SK-N-SH (cell line): ENCODE measurements around the gene ARMH2. TPM values are rescaled to one million over a fixed set of nuclear protein-coding genes. Genes with fewer than 3 reads are reported as not detected.
"Not testable (repeated sequence)": the region's sequence is repeated elsewhere in the genome, so short reads cannot be mapped to it uniquely, and the experiment has no call there.

Source experiments
- CTCF ChIA-PET: fragments of 300-600, 350-600 bp; formaldehyde crosslinking; extraction: SDS; loops from one replicate; lab custom pipeline; 2021; lab: Yijun Ruan, JAX
- POLR2A ChIA-PET: fragments of 350-600 bp; sonication (Branson Sonifier 250); formaldehyde crosslinking; extraction: SDS; loops from one replicate; lab custom pipeline; 2020; ENCODE audit warnings: antibody characterized with exemption, inconsistent platforms; lab: Yijun Ruan, JAX
- DNase-seq: peaks from one replicate; pipeline ENCODE4 v3.0.0; 2012
- H2AFZ ChIP-seq: fragments of 200-600 bp; sonication (generic); 2 replicates; pipeline ENCODE4 v1.8.1; 2016; ENCODE audit warnings: antibody characterized with exemption, mild to moderate bottlenecking, low read depth
- H3F3A ChIP-seq: fragments of 200-600 bp; sonication (generic); replicated peaks from 2 replicates; pipeline ENCODE3; 2016; ENCODE audit warnings: antibody characterized with exemption, mild to moderate bottlenecking; ENCODE audit not compliant: insufficient read depth
- H3K27ac ChIP-seq, 2 experiments: fragments of 200-500 bp in 1 of 2; fragments of 200-600 bp in 1 of 2; sonication (Bioruptor generic) in 1 of 2; sonication (generic), shearing (Covaris generic) in 1 of 2; 2 replicates each; pipeline versions ENCODE4 v1.5.1 to v1.6.1; 2014 to 2016; ENCODE audit warnings: low read depth in 2 of 2, inconsistent platforms in 1 of 2, low read length in 1 of 2, mild to moderate bottlenecking in 1 of 2, mixed read lengths in 1 of 2
- H3K27me3 ChIP-seq: fragments of 200-600 bp; sonication (generic), shearing (Covaris generic); 2 replicates; pipeline ENCODE4 v1.6.1; 2016; ENCODE audit warnings: mixed run types; ENCODE audit not compliant: insufficient read depth
- H3K36me3 ChIP-seq, 2 experiments: fragments of 200-500 bp in 1 of 2; fragments of 200-600 bp in 1 of 2; sonication (Bioruptor generic) in 1 of 2; sonication (generic) in 1 of 2; replicated peaks in 1 of 2; 2 replicates each; pipeline versions ENCODE3 to v1.5.1; 2014 to 2016; ENCODE audit warnings: low read length in 1 of 2, mild to moderate bottlenecking in 1 of 2; ENCODE audit not compliant: insufficient read depth in 2 of 2, control insufficient read depth in 1 of 2
- H3K4me1 ChIP-seq, 2 experiments: fragments of 200-500 bp in 1 of 2; fragments of 200-600 bp in 1 of 2; sonication (Bioruptor generic) in 1 of 2; sonication (generic), shearing (Covaris generic) in 1 of 2; 2 replicates each; pipeline versions ENCODE4 v1.5.1 to v1.6.1; 2014 to 2016; ENCODE audit warnings: low read depth in 1 of 2, low read length in 1 of 2, mixed run types in 1 of 2; ENCODE audit not compliant: insufficient read depth in 2 of 2, control insufficient read depth in 1 of 2
- H3K4me2 ChIP-seq: fragments of 200-600 bp; sonication (generic), shearing (Covaris generic); 2 replicates; pipeline ENCODE4 v1.6.1; 2017; ENCODE audit warnings: mixed run types
- H3K4me3 ChIP-seq, 2 experiments: fragments of 200-500 bp in 1 of 2; fragments of 200-600 bp in 1 of 2; sonication (Bioruptor generic) in 1 of 2; sonication (generic), shearing (Covaris generic) in 1 of 2; 2 replicates each; pipeline versions ENCODE4 v1.5.1 to v1.8.1; 2014 to 2016; ENCODE audit warnings: low read depth in 2 of 2, inconsistent platforms in 1 of 2, low read length in 1 of 2, mild to moderate bottlenecking in 1 of 2, mixed read lengths in 1 of 2, moderate library complexity in 1 of 2
- H3K79me2 ChIP-seq: fragments of 200-600 bp; sonication (generic); 2 replicates; pipeline ENCODE4 v1.8.1; 2017; ENCODE audit warnings: mild to moderate bottlenecking; ENCODE audit not compliant: insufficient read depth
- H3K9ac ChIP-seq: fragments of 200-600 bp; sonication (generic); 2 replicates; pipeline ENCODE4 v1.6.1; 2017; ENCODE audit warnings: mixed run types
- H3K9me2 ChIP-seq: fragments of 200-600 bp; sonication (generic); 2 replicates; pipeline ENCODE4 v1.6.1; 2017; ENCODE audit warnings: mixed run types
- H3K9me3 ChIP-seq: fragments of 200-600 bp; sonication (generic); 2 replicates; pipeline ENCODE4 v1.6.1; 2017; ENCODE audit warnings: mixed run types, mild to moderate bottlenecking, moderate library complexity
- H4K20me1 ChIP-seq: fragments of 200-600 bp; sonication (generic); 2 replicates; pipeline ENCODE4 v1.6.1; 2017; ENCODE audit warnings: mild to moderate bottlenecking, mixed run types; ENCODE audit not compliant: insufficient read depth
- ELF1 ChIP-seq: IDR thresholded peaks from 2 replicates; pipeline ENCODE4 v1.4.0; 2012
- EZH2phosphoT487 ChIP-seq: fragments of 200-600 bp; sonication (generic); IDR thresholded peaks from 2 replicates; pipeline ENCODE4 v1.6.1; 2017; ENCODE audit warnings: low read depth, mixed run types, mild to moderate bottlenecking, antibody characterized with exemption, moderate library complexity, borderline replicate concordance
- GABPA ChIP-seq: IDR thresholded peaks from 2 replicates; pipeline ENCODE4 v1.4.0; 2012; ENCODE audit warnings: low read depth, mild to moderate bottlenecking
- JUND ChIP-seq: IDR thresholded peaks from 2 replicates; pipeline ENCODE4 v1.4.0; 2012
- NRF1 ChIP-seq: IDR thresholded peaks from 2 replicates; pipeline ENCODE4 v1.6.1; 2012; ENCODE audit warnings: low read depth, mild to moderate bottlenecking, low read length
- TAF1 ChIP-seq: IDR thresholded peaks from 2 replicates; pipeline ENCODE4 v1.6.1; 2012; ENCODE audit warnings: low read depth, mild to moderate bottlenecking, low read length, moderate library complexity, borderline replicate concordance
- TCF12 ChIP-seq: IDR thresholded peaks from 2 replicates; pipeline ENCODE4 v1.4.0; 2012
- TEAD4 ChIP-seq: IDR thresholded peaks from 2 replicates; pipeline ENCODE4 v1.4.0; 2012; ENCODE audit warnings: mild to moderate bottlenecking, borderline replicate concordance; ENCODE audit not compliant: insufficient read depth
- WGBS: methylation state at CpG from one replicate; pipeline ENCODE4 v1.1.6; 2017; ENCODE audit warnings: low lambda C conversion rate; 5-methylcytosine and 5-hydroxymethylcytosine counted together
- polyA plus RNA-seq, 3 experiments: library from polyadenylated mRNA; depleted of rRNA; stranded (reverse); fragments of >200 nt; gene quantifications; 2 replicates each; pipeline ENCODE4 v1.2.3, GENCODE V29; 2012
- TF ChIP-seq, protein P1 (sequence below): IDR thresholded peaks from 2 replicates; pipeline ENCODE4 v1.4.0; 2012; ENCODE audit warnings: low read depth
- TF ChIP-seq, protein P2 (sequence below): IDR thresholded peaks from 2 replicates; pipeline ENCODE4 v1.6.1; 2012; ENCODE audit warnings: mild to moderate bottlenecking, low read depth, low read length, moderate library complexity

ARMH2 gene
- polyA plus RNA-seq, 1 of the 3 experiments (the other 2 are of a cell fraction): not detected

DNA sequence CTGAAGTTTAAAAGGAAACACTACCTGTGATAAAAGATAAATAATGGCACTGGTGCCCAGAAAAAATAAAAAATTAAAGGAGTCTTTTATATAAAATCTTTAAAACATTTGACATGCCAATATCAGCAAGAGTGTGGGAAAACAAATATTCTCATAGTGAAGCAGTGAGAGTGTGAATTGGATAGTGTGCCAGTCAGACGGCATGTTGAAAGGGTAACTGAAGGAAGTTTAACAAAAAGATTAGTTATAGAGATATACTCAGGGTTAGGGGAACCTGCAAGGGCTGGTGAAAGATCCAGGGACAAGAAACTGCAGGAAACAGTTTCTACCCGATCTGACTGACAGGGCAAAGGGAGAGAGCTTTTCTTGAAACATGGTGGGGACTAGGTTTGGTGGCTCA lies 46.2 kb downstream of the ARMH2 start:
- no peak overlapping the region for H3K27ac ChIP-seq
- no peak overlapping the region for H3K4me2 ChIP-seq
- CTCF ChIA-PET: interaction anchor here (1.0 kb wide), 1 partner anchor 14 kb away, joined by 3 read pairs; no protein-coding TSS in a partner anchor
- no peaks in the 10 kb centered on the region for H3K79me2 ChIP-seq
- no peaks in the 10 kb centered on the region for H3K9me3 ChIP-seq
- no peak overlapping the region for H3K4me3 ChIP-seq
- no peak for DNase-seq
- no peaks in the 10 kb centered on the region for H3K4me1 ChIP-seq
- no peaks in the 10 kb centered on the region for H3K36me3 ChIP-seq
- H4K20me1 ChIP-seq: no peaks in the 10 kb centered on the region
- H3F3A ChIP-seq: no peaks in the 10 kb centered on the region
- POLR2A ChIA-PET: no interaction called here
- TF ChIP-seq, protein P1, sequence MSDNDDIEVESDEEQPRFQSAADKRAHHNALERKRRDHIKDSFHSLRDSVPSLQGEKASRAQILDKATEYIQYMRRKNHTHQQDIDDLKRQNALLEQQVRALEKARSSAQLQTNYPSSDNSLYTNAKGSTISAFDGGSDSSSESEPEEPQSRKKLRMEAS: no peak
- TF ChIP-seq JUND (no peak), TEAD4 (no peak), NRF1 (no peak), EZH2phosphoT487 (no peak), TAF1 (no peak), TCF12 (no peak), ELF1 (no peak), GABPA (no peak)
- TF ChIP-seq, protein P2, sequence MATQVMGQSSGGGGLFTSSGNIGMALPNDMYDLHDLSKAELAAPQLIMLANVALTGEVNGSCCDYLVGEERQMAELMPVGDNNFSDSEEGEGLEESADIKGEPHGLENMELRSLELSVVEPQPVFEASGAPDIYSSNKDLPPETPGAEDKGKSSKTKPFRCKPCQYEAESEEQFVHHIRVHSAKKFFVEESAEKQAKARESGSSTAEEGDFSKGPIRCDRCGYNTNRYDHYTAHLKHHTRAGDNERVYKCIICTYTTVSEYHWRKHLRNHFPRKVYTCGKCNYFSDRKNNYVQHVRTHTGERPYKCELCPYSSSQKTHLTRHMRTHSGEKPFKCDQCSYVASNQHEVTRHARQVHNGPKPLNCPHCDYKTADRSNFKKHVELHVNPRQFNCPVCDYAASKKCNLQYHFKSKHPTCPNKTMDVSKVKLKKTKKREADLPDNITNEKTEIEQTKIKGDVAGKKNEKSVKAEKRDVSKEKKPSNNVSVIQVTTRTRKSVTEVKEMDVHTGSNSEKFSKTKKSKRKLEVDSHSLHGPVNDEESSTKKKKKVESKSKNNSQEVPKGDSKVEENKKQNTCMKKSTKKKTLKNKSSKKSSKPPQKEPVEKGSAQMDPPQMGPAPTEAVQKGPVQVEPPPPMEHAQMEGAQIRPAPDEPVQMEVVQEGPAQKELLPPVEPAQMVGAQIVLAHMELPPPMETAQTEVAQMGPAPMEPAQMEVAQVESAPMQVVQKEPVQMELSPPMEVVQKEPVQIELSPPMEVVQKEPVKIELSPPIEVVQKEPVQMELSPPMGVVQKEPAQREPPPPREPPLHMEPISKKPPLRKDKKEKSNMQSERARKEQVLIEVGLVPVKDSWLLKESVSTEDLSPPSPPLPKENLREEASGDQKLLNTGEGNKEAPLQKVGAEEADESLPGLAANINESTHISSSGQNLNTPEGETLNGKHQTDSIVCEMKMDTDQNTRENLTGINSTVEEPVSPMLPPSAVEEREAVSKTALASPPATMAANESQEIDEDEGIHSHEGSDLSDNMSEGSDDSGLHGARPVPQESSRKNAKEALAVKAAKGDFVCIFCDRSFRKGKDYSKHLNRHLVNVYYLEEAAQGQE: no peak
- WGBS: 83% methylated on average over 2 of the region's 2 CpGs
- no peak overlapping the region for H2AFZ ChIP-seq
- no peaks in the 10 kb centered on the region for H3K27me3 ChIP-seq
- no peaks in the 10 kb centered on the region for H3K9me2 ChIP-seq
- H3K9ac ChIP-seq: no peak overlapping the region

DNA sequence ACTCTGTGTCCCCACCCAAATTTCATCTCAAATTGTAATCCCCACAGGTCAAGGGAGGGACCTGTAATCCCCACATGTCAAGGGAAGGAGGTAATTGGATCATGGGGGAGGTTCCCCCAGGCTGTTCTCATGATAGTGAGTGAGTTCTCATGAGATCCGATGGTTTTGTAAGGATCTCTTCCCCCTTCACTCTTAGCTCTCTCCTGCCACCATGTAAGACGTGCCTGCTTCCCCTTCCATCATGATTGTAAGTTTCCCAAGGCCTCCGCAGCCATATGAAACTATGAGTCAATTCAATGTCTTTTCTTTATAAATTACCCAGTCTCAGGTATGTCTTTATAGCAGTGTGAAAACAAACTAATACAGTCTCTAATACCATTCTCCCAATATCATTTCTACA lies 47.8 kb downstream of the ARMH2 start:
- H3K9ac ChIP-seq, H3K4me1 ChIP-seq, H2AFZ ChIP-seq, H3K4me2 ChIP-seq, H3K27me3 ChIP-seq, POLR2A ChIA-PET, H3K9me2 ChIP-seq, H3F3A ChIP-seq, H4K20me1 ChIP-seq, H3K36me3 ChIP-seq, DNase-seq, H3K9me3 ChIP-seq, H3K79me2 ChIP-seq, H3K27ac ChIP-seq, H3K4me3 ChIP-seq, CTCF ChIA-PET: not testable (repeated sequence)
- WGBS: 88% methylated on average over 3 of the region's 3 CpGs
